CD4-positive, alpha-beta T cell treated with Interleukin-21 for 1 hour (primary cell): Measurements from ENCODE around the gene CADM4.
"Not testable (repeated sequence)": the region's sequence is repeated elsewhere in the genome, so short reads cannot be mapped to it uniquely, and the experiment has no call there.

Source experiments
- DNase-seq: peaks from one replicate; pipeline ENCODE4 v3.0.0-alpha.2; 2020

CADM4 gene

DNA sequence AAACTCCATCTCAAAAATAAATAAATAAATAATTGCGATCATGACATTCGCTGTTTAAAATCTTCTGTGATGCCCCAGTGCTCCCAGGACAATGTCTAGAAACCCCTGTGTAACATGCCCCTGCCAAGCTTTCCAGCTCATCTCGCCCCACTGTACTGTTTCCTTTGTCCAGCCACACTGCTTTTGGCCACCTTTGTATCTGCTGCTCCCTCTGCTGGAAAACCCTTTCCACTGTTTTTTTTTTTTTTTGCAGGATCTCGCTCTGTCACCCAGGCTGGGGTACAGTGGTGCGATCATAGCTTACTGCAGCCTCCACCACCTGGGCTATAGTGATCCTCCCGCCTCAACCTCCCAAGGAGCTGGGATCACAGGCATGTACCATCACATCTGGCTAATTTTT is 22.8 kb upstream of the CADM4 start:
- no peak for DNase-seq

DNA sequence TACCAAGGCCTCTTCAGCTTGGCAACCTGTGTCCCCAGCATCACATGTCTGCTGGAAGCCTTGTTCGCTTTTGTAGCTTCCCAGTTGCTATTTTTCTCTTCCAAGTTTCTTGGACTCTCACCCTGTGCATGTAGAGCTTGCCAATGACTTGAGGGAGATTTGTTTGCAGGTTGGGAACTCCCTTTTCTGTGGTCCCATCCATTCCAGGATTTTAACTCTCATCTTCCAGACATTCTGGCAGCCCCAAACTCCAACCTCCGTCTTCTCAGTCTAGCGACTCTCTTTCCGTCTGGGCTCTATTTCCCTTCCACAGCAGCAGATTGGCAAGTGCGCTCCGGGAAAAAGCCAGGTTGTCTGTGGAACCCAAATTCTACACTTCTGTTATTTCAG is 21.3 kb upstream of the CADM4 start:
- no peak for DNase-seq

DNA sequence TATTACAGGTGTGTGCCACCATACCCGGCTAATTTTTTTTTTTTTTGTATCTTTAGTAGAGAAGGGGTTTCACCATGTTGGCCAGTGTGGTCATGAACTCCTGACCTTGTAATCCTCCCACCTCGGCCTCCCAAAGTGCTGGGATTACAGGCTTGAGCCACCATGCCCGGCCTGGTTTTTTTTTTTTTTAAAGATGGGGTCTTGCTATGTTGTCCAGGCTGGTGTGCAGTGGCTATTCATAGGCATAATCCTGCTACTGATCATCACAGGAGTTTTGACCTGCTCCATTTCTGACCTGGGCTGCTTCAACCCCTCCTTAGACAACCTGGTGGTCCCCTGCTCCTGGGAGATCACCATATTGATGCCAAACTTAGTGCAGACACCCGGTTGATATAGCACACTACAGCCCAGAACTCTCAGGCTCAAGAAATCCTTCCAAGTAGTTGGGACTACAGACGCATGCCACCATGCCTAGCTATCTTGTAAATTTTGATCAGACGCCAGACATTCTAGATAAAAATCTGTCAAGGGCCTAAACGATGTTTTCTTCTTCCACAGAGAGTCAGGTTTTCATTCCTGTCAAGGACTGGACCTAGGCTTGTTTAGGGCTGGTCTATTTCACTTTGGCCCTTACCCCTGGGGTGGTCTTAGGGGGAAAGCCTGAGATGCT is 20.8 kb upstream of the CADM4 start:
- no peak for DNase-seq

DNA sequence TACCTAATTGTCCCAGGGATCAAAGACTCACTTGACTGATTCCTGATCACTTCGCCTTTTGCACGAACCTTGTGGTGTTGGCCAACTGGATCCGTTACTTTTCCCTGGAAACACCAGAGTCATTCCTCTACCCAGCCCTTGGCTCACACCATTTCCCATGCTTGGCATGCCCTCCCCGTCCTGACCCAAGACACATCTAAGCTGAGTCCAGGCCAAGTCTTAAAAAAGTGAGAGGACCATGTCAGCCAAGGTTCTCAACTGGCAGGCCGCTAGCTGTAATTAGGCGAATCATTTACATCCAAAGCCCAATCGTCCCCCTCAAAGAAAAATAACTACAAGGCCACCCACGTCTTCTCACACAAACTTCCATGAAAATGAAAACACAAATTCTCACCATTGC is 18.8 kb upstream of the CADM4 start:
- no peak for DNase-seq

DNA sequence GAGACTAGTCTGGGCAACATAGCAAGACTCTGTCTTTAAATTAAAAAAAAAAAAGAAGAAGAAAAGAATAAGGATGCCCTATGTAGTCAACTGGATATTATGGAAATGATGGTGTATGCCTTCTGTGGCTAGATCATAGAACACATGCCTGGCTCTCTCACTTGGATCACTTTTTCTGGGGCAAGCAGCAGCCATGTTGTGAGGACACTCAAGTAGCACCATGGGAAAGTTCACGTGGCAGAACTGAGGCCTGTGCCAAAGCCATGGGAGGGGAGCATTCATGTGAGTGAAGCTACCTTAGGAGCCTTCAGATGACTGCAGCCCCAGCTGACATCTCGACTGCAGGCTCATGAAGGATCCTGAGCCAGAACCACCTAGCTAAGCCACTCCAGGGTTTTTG is 18.4 kb upstream of the CADM4 start:
- no peak for DNase-seq

DNA sequence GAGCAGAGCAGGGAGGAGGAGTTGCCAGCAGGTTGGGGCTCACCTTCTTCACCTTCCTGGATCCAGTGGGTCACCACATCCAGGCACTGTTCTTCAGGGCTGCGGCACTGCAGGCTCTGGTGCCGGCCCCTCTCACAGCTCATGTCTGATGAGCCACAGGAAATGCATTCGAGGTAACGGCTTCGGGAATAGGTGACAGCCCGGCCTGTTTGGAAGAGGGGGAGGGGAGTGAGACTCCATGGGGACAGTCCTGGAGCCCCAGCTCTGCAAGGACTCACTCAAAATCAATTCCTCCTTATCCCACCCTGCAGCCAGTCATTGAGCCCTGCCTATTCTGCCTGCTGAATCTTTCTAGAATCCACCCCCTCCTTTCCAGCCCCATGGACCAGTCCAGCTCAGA is 16.8 kb upstream of the CADM4 start:
- no peak for DNase-seq

DNA sequence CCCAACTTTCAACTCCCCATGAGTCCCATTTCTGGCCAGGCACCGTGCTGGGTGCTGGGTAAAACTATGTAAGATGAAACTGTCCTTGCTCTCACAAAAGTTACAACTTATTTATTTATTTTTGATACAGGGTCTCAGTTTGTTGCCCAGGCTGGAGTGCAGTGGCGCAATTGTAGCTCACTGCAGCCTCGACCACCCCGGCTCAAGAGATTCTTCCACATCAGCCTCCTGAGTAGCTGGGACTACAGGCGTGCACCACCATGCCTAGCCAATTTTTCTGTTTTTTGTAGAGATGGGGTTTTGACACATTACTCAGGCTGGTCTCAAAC is 12.9 kb upstream of the CADM4 start:
- DNase-seq = no peak

DNA sequence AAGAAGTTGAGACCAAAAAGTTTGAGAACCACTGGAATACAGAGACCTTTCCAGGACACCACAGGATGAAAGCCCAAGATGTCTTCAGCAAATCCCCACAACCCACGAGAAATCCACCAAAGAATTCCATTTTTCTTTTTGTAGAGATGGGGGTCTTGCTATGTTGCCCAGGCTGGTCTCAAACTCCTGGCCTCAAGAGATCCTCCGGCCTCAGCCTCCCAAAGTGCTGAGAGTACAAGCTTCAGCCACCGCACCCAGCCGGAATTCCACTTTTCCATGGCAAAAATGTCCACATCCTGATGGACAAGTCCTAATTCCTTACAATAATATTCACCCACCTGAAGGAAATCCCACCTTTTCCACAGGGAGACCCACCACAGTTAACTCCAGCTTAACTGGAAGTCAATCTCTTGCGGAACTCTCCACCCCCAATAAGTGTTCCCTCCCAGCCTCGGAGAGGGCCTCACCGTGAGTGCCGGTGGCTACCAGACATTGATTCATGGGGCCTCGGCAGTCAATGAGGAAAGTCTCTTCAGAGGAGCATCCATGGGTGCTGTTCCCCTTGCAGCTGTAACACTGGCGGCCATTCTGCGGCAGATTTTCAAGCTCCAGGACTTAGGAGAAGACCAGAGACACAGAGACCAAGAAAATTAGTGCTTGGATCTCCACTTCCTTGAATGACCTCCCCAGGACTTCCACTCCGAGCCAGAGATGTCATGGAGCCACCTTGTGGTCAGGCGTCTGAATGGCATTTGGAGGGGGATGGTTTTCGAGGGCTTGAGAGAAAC is 12.3 kb upstream of the CADM4 start:
- DNase-seq = peak; percentile 56

DNA sequence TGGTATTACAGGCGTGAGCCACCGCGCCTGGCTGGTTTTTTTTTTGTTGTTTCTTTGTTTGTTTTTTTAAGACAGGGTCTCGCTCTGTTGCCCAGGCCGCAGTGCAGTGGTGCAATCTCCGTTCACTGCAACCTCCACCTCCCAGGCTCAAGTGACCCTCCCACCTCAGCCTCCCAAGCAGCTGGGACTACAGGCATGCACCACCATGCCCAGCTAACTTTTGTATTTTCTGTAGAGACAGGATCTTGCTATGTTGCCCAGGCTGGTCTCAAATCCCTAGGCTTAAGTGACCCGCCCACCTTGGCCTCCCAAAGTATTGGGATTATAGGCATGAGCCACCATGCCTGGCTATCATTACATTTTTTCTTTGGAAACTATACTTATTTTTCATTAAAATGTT is 10.6 kb upstream of the CADM4 start:
- not testable (repeated sequence) for DNase-seq

DNA sequence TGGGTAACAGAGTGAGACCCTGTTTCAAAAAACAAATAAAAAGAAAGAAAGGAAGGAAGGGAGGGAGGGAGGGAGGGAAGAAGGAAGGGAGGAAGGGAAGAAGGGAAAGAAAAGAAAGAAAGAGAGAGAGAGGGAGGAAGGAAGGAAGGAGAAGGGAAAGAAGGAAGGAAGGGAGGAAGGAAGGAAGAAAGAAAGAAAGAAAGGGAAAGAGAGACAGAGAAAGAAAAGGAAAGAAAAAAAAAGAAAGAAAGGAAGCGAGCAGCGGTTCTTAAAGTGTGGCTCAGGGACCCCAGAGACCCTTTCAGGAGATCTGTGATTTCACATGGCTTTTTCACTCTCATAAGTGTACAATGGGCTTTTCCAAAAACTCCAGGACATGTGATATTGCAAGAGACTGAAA is 9.9 kb upstream of the CADM4 start:
- no peak for DNase-seq

DNA sequence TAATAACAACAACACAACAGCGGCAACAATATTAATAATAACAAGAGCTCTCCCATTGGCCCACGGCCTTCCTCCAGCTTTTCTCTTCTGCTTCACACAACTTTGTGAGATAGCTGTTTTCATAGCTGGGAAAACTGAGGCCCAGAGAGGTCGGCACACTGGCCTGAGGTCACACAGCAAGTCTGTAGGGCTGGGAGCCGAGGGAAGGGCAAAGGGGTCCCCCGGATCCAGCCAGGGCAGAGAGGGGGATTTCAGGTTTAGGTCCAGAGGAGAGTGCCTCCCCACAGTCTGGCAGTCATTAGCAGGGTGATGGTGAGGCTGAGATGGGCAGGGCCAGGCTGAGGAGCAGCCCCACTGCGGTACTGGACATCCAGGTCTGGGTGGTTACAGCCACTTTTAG is 9.0 kb upstream of the CADM4 start:
- DNase-seq = no peak

DNA sequence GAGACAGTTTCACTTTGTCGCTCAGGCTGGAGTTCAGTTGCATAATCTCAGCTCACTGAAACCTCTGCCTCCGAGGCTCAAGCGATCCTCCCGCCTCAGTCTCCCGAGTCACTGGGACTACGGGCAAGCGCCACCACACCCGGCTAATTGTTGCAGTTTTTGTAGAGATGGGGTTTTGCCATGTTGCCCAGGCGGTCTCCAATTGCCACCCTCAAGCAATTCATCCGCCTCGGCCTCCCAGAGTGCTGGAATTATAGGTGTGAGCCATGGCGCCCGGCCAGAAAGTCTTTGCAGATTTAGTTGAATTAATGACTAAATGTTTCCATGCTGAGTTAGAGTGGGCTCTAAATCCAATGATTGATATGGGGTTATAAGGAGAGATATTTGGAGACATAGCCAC is 4.5 kb upstream of the CADM4 start:
- DNase-seq = no peak

DNA sequence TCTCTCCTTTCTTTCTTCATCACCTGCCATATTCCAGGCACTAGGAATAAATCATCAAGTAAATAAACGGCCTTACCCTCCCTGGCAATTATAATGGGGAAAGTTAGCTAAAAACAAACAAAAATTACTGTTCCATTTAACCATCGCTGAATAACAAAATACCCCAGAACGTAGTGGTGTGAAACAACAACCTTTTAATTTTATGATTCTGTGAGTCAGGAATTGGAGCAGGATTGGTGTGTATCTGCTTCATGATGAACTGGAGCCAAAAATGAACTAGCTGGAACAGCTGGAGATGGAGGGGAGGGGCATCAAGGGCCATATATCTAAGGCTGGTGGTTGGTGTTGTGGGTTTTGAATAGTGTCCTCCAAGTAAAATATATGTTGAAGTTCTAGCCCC is 3.7 kb upstream of the CADM4 start:
- no peak for DNase-seq

DNA sequence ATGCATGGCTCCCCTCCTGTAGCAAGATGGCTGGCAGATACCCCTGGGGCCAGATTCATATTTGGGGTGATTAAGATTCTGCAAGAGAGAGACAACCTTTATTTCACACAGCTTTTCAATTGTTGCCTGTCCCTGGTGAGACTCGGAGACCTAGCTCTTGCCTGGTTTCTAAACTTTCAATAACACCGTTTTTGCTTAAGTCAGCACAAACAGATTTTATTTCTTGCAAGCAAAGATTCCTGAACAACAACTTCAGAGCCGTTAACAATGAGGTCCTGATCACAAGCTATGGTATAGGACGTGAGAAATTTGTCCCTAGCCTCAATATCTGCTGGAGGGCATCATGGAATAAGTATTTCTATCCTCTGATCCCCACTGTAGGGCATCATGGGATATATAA is 2.9 kb upstream of the CADM4 start:
- DNase-seq = no peak

DNA sequence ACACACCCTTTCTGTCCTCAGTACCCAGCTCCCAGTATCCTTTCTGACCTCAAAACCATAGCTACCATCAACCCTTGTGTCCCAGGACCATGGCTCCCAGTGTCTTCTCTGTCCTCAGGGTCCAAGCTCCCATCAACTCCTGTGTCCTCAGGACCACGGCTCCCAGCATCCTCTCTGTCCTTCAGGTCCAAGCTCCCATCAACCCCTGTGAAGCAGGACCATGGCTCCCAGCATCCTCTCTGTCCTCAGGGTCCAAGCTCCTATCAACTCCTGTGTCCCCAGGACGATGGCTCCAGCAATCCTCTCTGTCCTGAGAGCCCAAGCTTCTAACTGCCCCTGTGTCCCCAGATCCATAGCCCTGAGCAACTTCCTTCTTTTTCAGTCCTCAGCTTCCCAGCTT is 1.7 kb upstream of the CADM4 start:
- no peak for DNase-seq

DNA sequence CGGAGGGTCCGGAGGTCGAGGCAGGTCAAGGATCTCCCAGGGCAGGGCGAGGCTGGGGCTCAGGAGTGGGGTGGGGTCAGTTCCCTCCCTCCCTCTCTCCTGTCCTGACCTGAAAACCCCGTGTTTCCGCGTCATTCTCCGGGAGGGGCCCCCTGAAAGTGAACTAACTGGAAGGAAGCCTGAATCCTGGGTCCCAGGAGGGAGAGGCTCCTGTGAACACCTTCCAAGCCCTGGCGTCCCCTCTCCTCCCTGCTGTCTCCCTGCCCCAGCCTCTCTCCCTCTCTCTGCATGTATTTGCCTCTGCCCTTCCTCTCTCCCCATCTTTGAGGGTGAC is 741 bp upstream of the CADM4 start:
- DNase-seq = no peak

DNA sequence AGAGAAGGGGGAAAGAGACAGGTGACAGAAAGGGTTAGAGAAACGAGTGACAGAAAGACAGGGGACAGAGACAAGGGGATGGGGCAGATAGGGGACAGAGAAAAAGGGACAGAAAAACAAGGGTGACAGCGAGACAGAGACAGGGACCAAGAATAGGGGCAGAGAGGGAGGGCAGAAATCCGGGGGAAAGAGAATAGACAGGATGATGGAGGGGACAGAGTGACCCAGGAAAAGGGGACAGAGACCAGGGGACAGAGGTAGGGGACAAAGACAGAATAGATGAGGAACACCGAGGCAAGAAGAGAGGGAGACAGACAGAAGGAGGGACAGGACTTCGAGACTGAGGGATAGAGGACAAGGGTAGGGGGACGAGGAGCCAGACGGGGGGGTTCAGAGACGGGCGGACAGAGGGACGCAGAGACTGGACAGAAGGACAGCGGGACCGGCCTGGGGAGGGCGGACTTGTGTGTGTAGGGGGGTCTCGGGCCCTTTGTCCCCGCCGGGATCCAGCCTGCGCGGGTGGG is 593 bp downstream of the CADM4 start:
- DNase-seq = no peak

DNA sequence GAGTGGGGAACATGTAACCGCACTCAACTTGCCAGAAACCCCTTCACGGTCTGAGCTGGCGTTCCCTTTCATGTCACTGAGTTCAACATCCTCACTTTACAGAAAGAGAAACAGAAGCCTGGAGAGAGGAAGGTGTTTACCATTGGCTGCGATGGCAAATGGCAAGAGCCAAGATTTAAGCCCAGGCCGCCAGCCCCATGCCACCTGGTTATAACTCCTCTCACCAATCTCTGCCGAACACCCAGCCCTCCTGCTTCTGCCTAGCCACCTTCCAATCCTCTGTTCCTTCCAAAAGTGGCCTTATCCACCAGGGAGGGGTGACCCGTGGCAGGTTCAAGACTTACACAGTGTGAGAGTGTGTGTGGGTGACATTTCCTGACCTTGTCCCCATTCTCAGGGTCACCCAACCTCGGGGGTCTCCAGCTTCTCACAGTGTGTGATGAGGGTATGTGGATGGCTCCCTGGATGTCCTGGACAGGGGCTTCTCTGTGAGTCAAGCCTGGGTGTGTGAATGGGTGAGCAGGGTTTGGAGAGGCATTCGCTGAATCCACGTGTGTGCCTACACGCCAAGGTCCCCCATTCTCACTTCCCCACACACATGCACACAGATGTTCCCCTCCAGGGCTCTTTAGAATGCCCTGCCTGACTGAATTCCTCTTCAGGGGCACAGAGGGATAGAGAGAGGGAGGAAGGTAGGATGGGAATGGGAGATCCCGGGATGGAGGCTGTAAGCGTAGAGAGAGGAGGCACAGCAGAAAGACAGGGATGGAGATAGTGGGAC is 1.2 kb downstream of the CADM4 start:
- no peak for DNase-seq

DNA sequence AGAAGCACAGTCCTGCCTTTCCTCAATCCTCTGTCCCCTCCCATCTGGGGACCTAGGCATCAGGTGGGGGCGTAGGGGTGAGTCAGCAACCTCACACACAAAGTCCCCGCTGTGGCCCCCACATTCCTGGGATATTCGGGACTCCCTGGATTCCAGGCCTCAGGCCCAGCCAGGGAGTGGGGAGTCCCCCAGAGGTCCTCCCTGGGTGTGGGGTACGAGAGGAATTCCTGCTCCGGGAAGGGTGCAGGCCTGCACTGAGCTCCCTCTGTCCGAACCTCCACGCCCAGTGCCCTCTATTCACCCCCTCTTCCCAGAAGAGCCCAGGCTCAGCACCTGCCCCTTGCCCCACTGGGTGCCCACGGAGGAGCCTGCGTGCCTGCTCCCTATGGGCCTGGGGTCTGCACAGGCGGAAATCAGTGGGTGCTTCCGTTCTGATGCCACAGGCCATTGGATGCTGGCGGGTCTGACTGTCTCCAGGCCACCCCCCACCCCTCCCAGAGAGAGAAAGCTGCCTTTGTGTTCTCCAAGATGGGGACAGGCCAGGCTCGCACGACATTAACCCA is 3.4 kb downstream of the CADM4 start:
- no peak for DNase-seq

DNA sequence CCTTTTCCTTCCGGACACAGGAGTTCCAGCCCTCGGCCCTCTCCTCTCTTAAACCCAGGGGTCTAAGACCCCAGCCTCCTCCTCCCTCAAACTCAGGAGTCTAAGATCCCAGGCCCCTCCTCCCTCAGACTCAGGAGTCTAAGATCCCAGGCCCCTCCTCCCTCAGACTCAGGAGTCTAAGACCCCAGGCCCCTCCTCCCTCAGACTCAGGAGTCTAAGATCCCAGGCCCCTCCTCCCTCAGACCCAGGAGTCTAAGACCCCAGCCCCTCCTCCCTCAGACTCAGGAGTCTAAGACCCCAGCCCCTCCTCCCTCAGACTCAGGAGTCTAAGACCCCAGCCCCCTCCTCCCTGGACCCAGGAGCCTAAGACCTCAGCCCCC is 4.1 kb downstream of the CADM4 start:
- DNase-seq = not testable (repeated sequence)

DNA sequence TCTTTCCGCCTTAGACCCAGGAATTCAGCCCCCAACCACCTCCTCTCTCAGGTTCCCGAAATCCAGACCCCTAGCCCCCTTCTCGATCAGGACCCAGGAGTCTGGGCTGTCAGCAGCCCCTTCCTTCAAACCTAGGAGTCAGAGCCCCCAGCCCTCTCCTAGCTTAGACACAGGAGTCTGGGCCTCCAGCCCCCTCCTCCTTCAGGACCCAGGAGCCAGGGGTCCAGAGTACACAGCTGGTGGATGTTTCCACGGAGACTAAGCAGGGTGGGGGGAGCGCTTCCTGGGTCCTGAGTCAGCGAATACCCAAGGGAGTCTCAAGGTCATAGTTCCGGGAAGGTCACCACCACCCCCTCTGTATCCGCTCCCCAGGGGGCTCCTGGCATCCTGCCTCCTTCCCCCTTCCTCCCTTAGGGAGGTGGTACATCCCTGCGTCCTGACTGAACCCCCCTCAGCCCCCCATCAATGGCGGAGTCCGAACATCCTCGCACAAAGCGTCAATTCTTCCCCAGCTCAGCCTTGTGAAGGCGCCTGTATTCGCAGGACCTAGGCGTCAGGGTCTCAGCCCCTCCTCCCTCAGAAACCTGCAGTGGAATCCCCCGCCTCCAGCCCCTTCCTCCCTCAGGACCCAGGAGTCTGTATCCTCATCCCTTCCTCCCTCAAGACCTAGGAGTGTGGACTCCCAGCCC is 4.6 kb downstream of the CADM4 start:
- DNase-seq = no peak

DNA sequence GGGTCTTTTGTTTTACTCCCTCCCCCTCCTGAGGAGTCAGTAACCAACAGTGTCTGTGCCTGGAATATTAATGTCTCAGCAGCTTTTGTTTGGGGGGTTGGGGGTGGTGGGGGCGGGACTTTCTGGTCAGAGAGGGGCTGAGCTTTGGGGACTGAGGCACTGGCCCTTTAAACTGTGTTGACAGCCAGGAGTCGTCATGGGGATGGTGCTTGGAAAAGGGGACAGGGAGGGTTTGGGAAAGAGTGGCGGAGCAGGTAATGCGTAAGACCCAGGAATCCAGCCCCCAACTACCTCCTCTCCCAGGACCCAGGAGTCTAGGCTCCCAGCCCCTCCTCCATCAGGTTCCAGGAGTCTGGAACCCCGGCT is 5.2 kb downstream of the CADM4 start:
- DNase-seq = no peak

DNA sequence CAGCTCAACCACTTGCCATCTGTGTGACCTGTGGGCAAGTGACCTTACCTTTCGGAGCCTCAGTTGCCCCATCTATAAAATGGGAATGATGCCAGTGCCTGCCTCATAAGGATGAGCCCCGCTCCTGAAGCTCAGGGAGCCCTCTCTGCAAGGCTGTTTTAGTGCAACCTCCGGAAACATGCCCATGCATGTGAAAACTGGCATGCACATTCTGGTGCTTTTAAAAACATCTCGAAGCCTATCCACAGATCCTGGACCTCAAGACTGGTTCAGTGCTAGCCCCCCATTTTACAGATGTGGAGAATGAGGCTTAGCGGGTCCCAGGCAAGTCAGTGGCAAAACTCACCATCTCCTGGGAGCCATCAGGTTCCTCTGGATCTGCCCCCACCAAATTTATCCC is 5.6 kb downstream of the CADM4 start:
- DNase-seq = no peak
